NCI-H2227 treated with DMSO at 0.1 percent for 48 hours (cell line): ENCODE results near the gene SLC37A3.
"Not testable (repeated sequence)": the region's sequence is repeated elsewhere in the genome, so short reads cannot be mapped to it uniquely, and the experiment has no call there.

Experiments used
- DNase-seq: peaks from one replicate; lab custom pipeline; 2025; lab: John Stamatoyannopoulos, UW

The SLC37A3 gene

GRCh38 chr7:140312141-140312846, 86.0 kb downstream of the SLC37A3 start:
- no peak for DNase-seq

GRCh38 chr7:140311128-140311527, 87.2 kb downstream of the SLC37A3 start:
- DNase-seq: not testable (repeated sequence)

- DNase-seq: no peak
Measured at GRCh38 chr7:140310337-140311002, 87.9 kb downstream of the SLC37A3 start.

GRCh38 chr7:140308060-140308459, 90.3 kb downstream of the SLC37A3 start:
- no peak for DNase-seq

- DNase-seq: no peak
Measured at GRCh38 chr7:140304191-140304799, 94.0 kb downstream of the SLC37A3 start.

GRCh38 chr7:140300243-140301136, 97.8 kb downstream of the SLC37A3 start:
- no peak for DNase-seq

- DNase-seq: no peak
Measured at GRCh38 chr7:140298213-140298612, 100.1 kb downstream of the SLC37A3 start.

- DNase-seq: no peak
Measured at GRCh38 chr7:140297192-140297591, 101.1 kb downstream of the SLC37A3 start.

GRCh38 chr7:140295224-140295738, 103.0 kb downstream of the SLC37A3 start:
- DNase-seq: no peak

- no peak for DNase-seq
Measured at GRCh38 chr7:140294454-140294853, 103.9 kb downstream of the SLC37A3 start.

- no peak for DNase-seq
Measured at GRCh38 chr7:140292438-140292837, 105.9 kb downstream of the SLC37A3 start.

- DNase-seq: no peak
Measured at GRCh38 chr7:140289804-140290203, 108.5 kb downstream of the SLC37A3 start.

GRCh38 chr7:140287988-140288387, 110.3 kb downstream of the SLC37A3 start:
- DNase-seq: no peak

- DNase-seq: no peak
Measured at GRCh38 chr7:140285938-140286337, 112.4 kb downstream of the SLC37A3 start.

- DNase-seq: no peak
Measured at GRCh38 chr7:140284062-140284461, 114.3 kb downstream of the SLC37A3 start.
